ES-I3 (cell line): ENCODE results near the gene BMP2K.

Source experiments
- H3K36me3 ChIP-seq: 2 replicates; pipeline ENCODE4 v1.6.1; 2013; ENCODE audit warnings: mild to moderate bottlenecking, low read length, control low read depth, moderate library complexity; ENCODE audit not compliant: insufficient read depth
- H3K4me1 ChIP-seq: 2 replicates; pipeline ENCODE4 v1.6.1; 2013; ENCODE audit warnings: mild to moderate bottlenecking, control low read depth, low read length; ENCODE audit not compliant: insufficient read depth
- H3K9ac ChIP-seq: 2 replicates; pipeline ENCODE4 v1.6.1; 2013; ENCODE audit warnings: low read depth, mild to moderate bottlenecking, low read length, moderate library complexity
- H3K9me3 ChIP-seq: 2 replicates; pipeline ENCODE4 v1.6.1; 2013; ENCODE audit warnings: mild to moderate bottlenecking, low read length, moderate library complexity; ENCODE audit not compliant: control insufficient read depth, insufficient read depth

The BMP2K gene

GRCh38 chr4:78772526-78773091, 3.5 kb upstream of the BMP2K start:
- Histone ChIP-seq H3K9ac (no peak overlapping the region), H3K36me3 (no peaks in the 10 kb centered on the region), H3K9me3 (no peaks in the 10 kb centered on the region), H3K4me1 (no peaks in the 10 kb centered on the region)

- Histone ChIP-seq H3K4me1 (peaks cover 12% of the 10 kb centered on the region; the same call in 1 of the 2 replicates), H3K36me3 (no peaks in the 10 kb centered on the region), H3K9ac (no peak overlapping the region), H3K9me3 (no peaks in the 10 kb centered on the region)
Observed at GRCh38 chr4:78774417-78774816, 1.7 kb upstream of the BMP2K start.

GRCh38 chr4:78775303-78776078, 659 bp upstream of the BMP2K start:
- Histone ChIP-seq H3K9me3 (no peaks in the 10 kb centered on the region), H3K4me1 (peaks cover 15% of the 10 kb centered on the region; the same call in 1 of the 2 replicates), H3K36me3 (no peaks in the 10 kb centered on the region), H3K9ac (peak overlapping the region; percentile 92)

GRCh38 chr4:78776729-78777575, 802 bp downstream of the BMP2K start:
- peak overlapping the region; percentile 93 for H3K9ac ChIP-seq
- H3K9me3 ChIP-seq, result no peaks in the 10 kb centered on the region
- peaks cover 16% of the 10 kb centered on the region; the same call in 1 of the 2 replicates for H3K4me1 ChIP-seq
- H3K36me3 ChIP-seq, result no peaks in the 10 kb centered on the region

- no peaks in the 10 kb centered on the region for H3K36me3 ChIP-seq
- H3K9ac ChIP-seq, result peak overlapping the region; percentile 93; the same call in 1 of the 2 replicates
- peaks cover 16% of the 10 kb centered on the region; the same call in 1 of the 2 replicates for H3K4me1 ChIP-seq
- no peaks in the 10 kb centered on the region for H3K9me3 ChIP-seq
Observed at GRCh38 chr4:78777576-78777940, 1.4 kb downstream of the BMP2K start.

- H3K9ac ChIP-seq, result no peak overlapping the region; the same call in 1 of the 2 replicates
- peaks cover 16% of the 10 kb centered on the region; the same call in 1 of the 2 replicates for H3K4me1 ChIP-seq
Observed at GRCh38 chr4:78778530-78778929, 2.4 kb downstream of the BMP2K start.

GRCh38 chr4:78779280-78779679, 3.1 kb downstream of the BMP2K start:
- no peak overlapping the region for H3K9ac ChIP-seq
- H3K9me3 ChIP-seq, result no peaks in the 10 kb centered on the region
- no peaks in the 10 kb centered on the region for H3K36me3 ChIP-seq
- peaks cover 21% of the 10 kb centered on the region; the same call in 1 of the 2 replicates for H3K4me1 ChIP-seq

More at GRCh38 chr4:78778530-78778929, 2.4 kb downstream of the BMP2K start:
- Histone ChIP-seq H3K36me3 (no peaks in the 10 kb centered on the region), H3K9me3 (no peaks in the 10 kb centered on the region)

- Histone ChIP-seq H3K9me3 (no peaks in the 10 kb centered on the region), H3K4me1 (peaks cover 25% of the 10 kb centered on the region; the same call in 1 of the 2 replicates), H3K36me3 (no peaks in the 10 kb centered on the region), H3K9ac (no peak overlapping the region)
Observed at GRCh38 chr4:78780093-78780492, 3.9 kb downstream of the BMP2K start.

- H3K9me3 ChIP-seq, result no peaks in the 10 kb centered on the region
- peaks cover 25% of the 10 kb centered on the region; the same call in 1 of the 2 replicates for H3K4me1 ChIP-seq
- H3K36me3 ChIP-seq, result no peaks in the 10 kb centered on the region
- no peak overlapping the region for H3K9ac ChIP-seq
Observed at GRCh38 chr4:78781139-78781538, 5.0 kb downstream of the BMP2K start.

- Histone ChIP-seq H3K9ac (no peak overlapping the region), H3K36me3 (no peaks in the 10 kb centered on the region), H3K4me1 (peaks cover 25% of the 10 kb centered on the region; the same call in 1 of the 2 replicates), H3K9me3 (no peaks in the 10 kb centered on the region)
Observed at GRCh38 chr4:78781924-78782323, 5.8 kb downstream of the BMP2K start.

- H3K9me3 ChIP-seq, result no peaks in the 10 kb centered on the region
- H3K4me1 ChIP-seq, result peaks cover 15% of the 10 kb centered on the region; the same call in 1 of the 2 replicates
- no peaks in the 10 kb centered on the region for H3K36me3 ChIP-seq
- no peak overlapping the region for H3K9ac ChIP-seq
Observed at GRCh38 chr4:78784236-78784865, 8.2 kb downstream of the BMP2K start.

- no peaks in the 10 kb centered on the region for H3K36me3 ChIP-seq
- no peak overlapping the region for H3K9ac ChIP-seq
- no peaks in the 10 kb centered on the region for H3K9me3 ChIP-seq
- peaks cover 15% of the 10 kb centered on the region; the same call in 1 of the 2 replicates for H3K4me1 ChIP-seq
Observed at GRCh38 chr4:78787392-78788006, 11.3 kb downstream of the BMP2K start.

GRCh38 chr4:78788007-78788889, 12.1 kb downstream of the BMP2K start:
- Histone ChIP-seq H3K9me3 (no peaks in the 10 kb centered on the region), H3K36me3 (no peaks in the 10 kb centered on the region), H3K4me1 (peaks cover 15% of the 10 kb centered on the region; the same call in 1 of the 2 replicates), H3K9ac (no peak overlapping the region)
